ENCODE measurements around the gene TRPT1. TPM values are rescaled to one million over a fixed set of nuclear protein-coding genes. Genes with fewer than 3 reads are reported as not detected.

The TRPT1 gene
- total and polyA plus RNA-seq, 7 donors: 49.6 to 131 (median 96.1) TPM

- ATAC-seq (peak in 3 of 4 donors; percentile 1 to 3 (median 2)), DNase-seq (peak in 1 of 2 donors; percentile 51)
- peak overlapping the region; percentile 91 for H3K27ac ChIP-seq
- peaks cover 49% of the 10 kb centered on the region for H3K4me1 ChIP-seq
- WGBS, 3 donors: 44 to 55% (median 48%) methylated on average over 22 of the region's 22 CpGs
- no peaks in the 10 kb centered on the region for H3K27me3 ChIP-seq (ENCODE audit: insufficient read depth in 3 of 3, low read length in 2 of 3)
- H3K4me3 ChIP-seq: peak overlapping the region; percentile 74
- H3K9me3 ChIP-seq: no peaks in the 10 kb centered on the region
- no peak for TF ChIP-seq CTCF (IDR thresholded peaks at IDR 0.05)
- peaks cover 0 to 29% of the 10 kb centered on the region in 2 donors for H3K36me3 ChIP-seq (ENCODE audit: insufficient read depth in 1 of 2, low read depth in 1 of 2)
- intact Hi-C loops (cut with DNase I): loop anchor here in 1 of 2 donors (5.0 kb wide), 1 partner anchor 38 kb away; the partner anchor contains the start of gene STIP1
Measured at GRCh38 chr11:64224891-64225607, 937 bp downstream of the TRPT1 start.

GRCh38 chr11:64224151-64224890 lies 1.7 kb downstream of the TRPT1 start:
- ATAC-seq: no peak

GRCh38 chr11:64223001-64223651 lies 2.9 kb downstream of the TRPT1 start:
- TF ChIP-seq CTCF (IDR thresholded peaks at IDR 0.05): no peak
- Histone ChIP-seq H3K27ac (peak overlapping the region; percentile 77), H3K36me3 (ENCODE audit: insufficient read depth in 1 of 2, low read depth in 1 of 2) (peaks cover 0 to 34% of the 10 kb centered on the region in 2 donors), H3K4me3 (no peak overlapping the region), H3K27me3 (ENCODE audit: insufficient read depth in 3 of 3, low read length in 2 of 3) (no peaks in the 10 kb centered on the region), H3K4me1 (peaks cover 40% of the 10 kb centered on the region), H3K9me3 (no peaks in the 10 kb centered on the region)
- intact Hi-C loops (cut with DNase I): no loop called here
- DNase-seq: peak; percentile 50 to 68
- 31 to 44% (median 37%) methylated on average over 24 of the region's 24 CpGs for WGBS, 3 donors
- ATAC-seq: peak in 2 of 4 donors; percentile 14 to 36

More at GRCh38 chr11:64224151-64224890, 1.7 kb downstream of the TRPT1 start:
- H3K36me3 ChIP-seq (ENCODE audit: insufficient read depth in 1 of 2, low read depth in 1 of 2): peaks cover 0 to 32% of the 10 kb centered on the region in 2 donors
- TF ChIP-seq CTCF (IDR thresholded peaks at IDR 0.05): no peak
- no peak for DNase-seq
- 83 to 86% (median 83%) methylated on average over 17 of the region's 17 CpGs for WGBS, 3 donors
- H3K27ac ChIP-seq: peak overlapping the region; percentile 91
- H3K27me3 ChIP-seq (ENCODE audit: insufficient read depth in 3 of 3, low read length in 2 of 3): no peaks in the 10 kb centered on the region
- peak overlapping the region; percentile 74 for H3K4me3 ChIP-seq
- H3K4me1 ChIP-seq: peaks cover 42% of the 10 kb centered on the region
- intact Hi-C loops (cut with DNase I): no loop called here
- no peaks in the 10 kb centered on the region for H3K9me3 ChIP-seq

GRCh38 chr11:64222651-64223000 lies 3.4 kb downstream of the TRPT1 start:
- 58 to 67% (median 59%) methylated on average over 9 of the region's 9 CpGs for WGBS, 3 donors
- H3K4me1 ChIP-seq: peaks cover 35% of the 10 kb centered on the region
- H3K27me3 ChIP-seq (ENCODE audit: insufficient read depth in 3 of 3, low read length in 2 of 3): no peaks in the 10 kb centered on the region
- no peak for TF ChIP-seq CTCF (IDR thresholded peaks at IDR 0.05)
- ATAC-seq (no peak), DNase-seq (no peak)
- intact Hi-C loops (cut with DNase I): no loop called here
- peak overlapping the region; percentile 77 for H3K27ac ChIP-seq
- H3K4me3 ChIP-seq: no peak overlapping the region
- peaks cover 0 to 34% of the 10 kb centered on the region in 2 donors for H3K36me3 ChIP-seq (ENCODE audit: insufficient read depth in 1 of 2, low read depth in 1 of 2)
- H3K9me3 ChIP-seq: no peaks in the 10 kb centered on the region
